Aorta (tissue), 5 donors: ENCODE data around the gene LRRC15. TPM values are rescaled to one million over a fixed set of nuclear protein-coding genes. Genes with fewer than 3 reads are reported as not detected.

Experiments used
- ATAC-seq: fragments of 200-7000 bp; cut with Tn5 transposase; one replicate; pipeline ENCODE4 v1.9.1; 2022; ENCODE audit warnings: moderate library complexity; ENCODE audit not compliant: low FRiP score
- DNase-seq, 2 donors: peaks; one replicate each; pipeline ENCODE4 v3.0.0-alpha.2; 2020
- H3K27ac ChIP-seq, 2 donors: one replicate each; pipeline ENCODE4 v1.5.1; 2013; ENCODE audit warnings: low read length in 2 of 2, mild to moderate bottlenecking in 2 of 2, moderate library complexity in 2 of 2, control low read depth in 1 of 2, inconsistent platforms in 1 of 2, low read depth in 1 of 2
- H3K27me3 ChIP-seq, 2 donors: one replicate each; pipeline ENCODE4 v1.6.1; 2013; ENCODE audit warnings: control low read depth in 1 of 2, low read length in 1 of 2, mild to moderate bottlenecking in 1 of 2, moderate library complexity in 1 of 2; ENCODE audit not compliant: insufficient read depth in 2 of 2, control insufficient read depth in 1 of 2
- H3K36me3 ChIP-seq, 2 donors: one replicate each; pipeline ENCODE4 v1.6.1; 2013; ENCODE audit warnings: control low read depth in 1 of 2, low read length in 1 of 2, mild to moderate bottlenecking in 1 of 2; ENCODE audit not compliant: insufficient read depth in 2 of 2, control insufficient read depth in 1 of 2
- H3K4me1 ChIP-seq, 2 donors: one replicate each; pipeline ENCODE4 v1.6.1; 2013; ENCODE audit warnings: low read length in 2 of 2, control low read depth in 1 of 2, mild to moderate bottlenecking in 1 of 2, moderate library complexity in 1 of 2; ENCODE audit not compliant: insufficient read depth in 2 of 2, control insufficient read depth in 1 of 2
- H3K4me3 ChIP-seq, 2 donors: one replicate each; pipeline ENCODE4 v1.5.1; 2013; ENCODE audit warnings: low read length in 2 of 2, control low read depth in 1 of 2, mild to moderate bottlenecking in 1 of 2
- H3K9me3 ChIP-seq: one replicate; pipeline ENCODE4 v1.6.1; 2013; ENCODE audit warnings: mild to moderate bottlenecking, low read length; ENCODE audit not compliant: control insufficient read depth
- WGBS, 2 donors: extraction: QIAGEN DNeasy Blood & Tissue Kit; methylation state at CpG; one replicate each; pipeline ENCODE4 v1.1.7; 2013; 5-methylcytosine and 5-hydroxymethylcytosine counted together
- intact Hi-C, 2 donors: fragments of 100-400 bp; cut with DNase I; formaldehyde crosslinking; loops; one replicate each; pipeline versions ENCODE4 v1.14.2 to v1.15.0; 2022
- polyA plus RNA-seq, 2 donors: library from polyadenylated mRNA; stranded (reverse); fragments of 200-250 nt; gene quantifications; one replicate each; pipeline ENCODE4 v1.2.3, GENCODE V29; 2013
- total RNA-seq, 2 donors: library from RNA; stranded (reverse); fragmentation: NEBNext Ultra II Directional; extraction: Animal tissue kit (Norgen Biotek cat#: 25700); gene quantifications; one replicate each; pipeline ENCODE4 v1.2.1, GENCODE V29; 2021
- donor health status: healthy with polysubstance abuse.
- donor health status: Bipolar disorder and iron deficiency.
- donor health status: DM: no; HTN: no; CAD: no.
- donor health status: DM: no; HTN: no; CAD: no.
- donor health status: DM: yes; HTN: yes; CAD: no.

LRRC15 gene
- total and polyA plus RNA-seq, 4 donors, result 0.06 to 0.54 TPM; not detected in 2

GRCh38 chr3:194399166-194399565 is 29.6 kb upstream of the LRRC15 start, which contains the start of gene GP5:
Gene GP5, minus strand, starts transcription at chr3:194399266. Its CDS starts 984 bp downstream, at chr3:194398282.
- Histone ChIP-seq H3K4me1 (no peaks in the 10 kb centered on the region), H3K27ac (no peak within 1 kb of the TSS), H3K27me3 (no peaks in the 10 kb centered on the region), H3K36me3 (no peaks in the 10 kb centered on the region), H3K9me3 (no peaks in the 10 kb centered on the region), H3K4me3 (no peak within 1 kb of the TSS)
- ATAC-seq, result no peak
- 77 to 78% methylated on average over 2 of the region's 2 CpGs for WGBS, 2 donors
- DNase-seq, result no peak
- intact Hi-C loops, result no loop called here

DNA sequence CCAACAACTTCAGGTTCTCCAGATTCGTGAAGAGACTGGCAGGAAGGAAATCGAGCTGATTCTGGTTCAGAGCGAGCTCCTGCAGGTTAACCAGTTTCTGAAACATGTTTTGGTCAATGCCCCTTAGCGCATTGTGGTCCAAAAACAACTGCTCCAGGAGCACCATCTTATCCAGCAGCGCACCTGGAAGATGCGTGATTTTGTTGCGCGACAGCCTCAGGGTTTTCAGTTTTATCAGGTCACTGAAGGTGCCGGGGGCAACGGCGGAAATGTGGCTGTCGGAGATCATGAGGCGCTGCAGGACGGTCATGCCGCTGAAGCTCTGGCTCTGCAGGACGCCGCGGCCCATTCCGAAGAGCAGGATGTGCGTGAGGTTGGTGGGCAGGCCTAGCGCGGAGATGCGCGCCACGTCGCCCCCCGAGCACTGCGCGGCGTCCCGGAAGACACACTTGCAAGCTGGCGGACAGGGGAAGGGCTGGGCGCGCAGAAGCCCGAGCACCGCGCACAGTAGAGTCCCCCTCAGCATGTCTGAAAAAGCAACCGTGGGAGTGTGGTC is 28.3 kb upstream of the LRRC15 start:
- intact Hi-C loops, result no loop called here
- H3K27me3 ChIP-seq, result no peaks in the 10 kb centered on the region
- peak; percentile 58 for ATAC-seq

GRCh38 chr3:194396859-194397756 is 27.6 kb upstream of the LRRC15 start:
- Histone ChIP-seq H3K4me3 (no peak overlapping the region), H3K27ac (no peak overlapping the region), H3K36me3 (no peaks in the 10 kb centered on the region), H3K4me1 (no peaks in the 10 kb centered on the region), H3K27me3 (no peaks in the 10 kb centered on the region), H3K9me3 (no peaks in the 10 kb centered on the region)
- intact Hi-C loops, result no loop called here
- 10 to 14% methylated on average over 71 to 73 of the region's 73 CpGs for WGBS, 2 donors
- DNase-seq (no peak), ATAC-seq (peak; percentile 44)

More for the DNA sequence above, 28.3 kb upstream of the LRRC15 start:
- Histone ChIP-seq H3K4me1 (no peaks in the 10 kb centered on the region), H3K27ac (no peak overlapping the region), H3K4me3 (no peak overlapping the region), H3K9me3 (no peaks in the 10 kb centered on the region), H3K36me3 (no peaks in the 10 kb centered on the region)
- WGBS, 2 donors, result 2 to 3% methylated on average over 38 of the region's 38 CpGs
- DNase-seq, result no peak

GRCh38 chr3:194396539-194396858 is 27.0 kb upstream of the LRRC15 start:
- intact Hi-C loops, result no loop called here
- no peak overlapping the region for H3K4me3 ChIP-seq
- DNase-seq (no peak), ATAC-seq (no peak)
- WGBS, 2 donors, result 43 to 55% methylated on average over 13 of the region's 13 CpGs
- H3K4me1 ChIP-seq, result no peaks in the 10 kb centered on the region
- no peak overlapping the region for H3K27ac ChIP-seq
- no peaks in the 10 kb centered on the region for H3K9me3 ChIP-seq
- H3K27me3 ChIP-seq, result no peaks in the 10 kb centered on the region
- H3K36me3 ChIP-seq, result no peaks in the 10 kb centered on the region

DNA sequence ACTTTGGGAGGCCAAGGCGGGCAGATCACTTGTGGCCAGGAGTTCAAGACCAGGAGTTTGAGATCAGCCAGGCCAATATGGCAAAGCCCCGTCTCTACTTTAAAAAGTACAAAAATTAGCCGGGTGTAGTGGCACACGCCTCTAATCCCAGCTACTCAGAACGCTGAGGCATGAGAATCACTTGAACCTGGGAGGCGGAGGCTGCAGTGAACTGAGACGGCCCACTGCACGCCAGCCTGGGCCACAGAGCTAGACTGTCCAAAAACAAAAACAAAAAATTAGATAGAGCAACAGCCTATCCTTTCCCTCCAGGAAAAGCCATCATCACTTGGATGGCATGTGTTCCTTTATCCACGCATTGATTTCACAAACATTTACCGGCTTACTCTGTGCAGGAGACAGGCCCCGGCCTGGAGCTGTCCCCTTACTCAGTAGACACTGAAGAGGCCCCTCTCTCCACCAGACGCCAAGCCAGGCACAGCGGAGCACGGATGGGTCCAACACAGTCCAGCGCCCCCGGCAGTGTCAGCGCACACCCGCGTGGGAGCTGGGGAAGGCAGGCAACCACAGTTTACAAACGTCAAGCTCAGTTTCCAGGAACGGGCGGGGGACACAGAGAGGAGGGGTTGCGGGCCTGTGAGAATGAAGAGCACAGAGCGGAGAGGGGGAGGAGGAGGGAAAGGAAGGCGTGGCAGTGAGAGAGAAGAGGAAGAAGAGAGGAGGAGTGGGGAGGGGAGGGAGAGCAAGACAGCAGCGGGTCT is 26.4 kb upstream of the LRRC15 start:
- peak; percentile 76 for ATAC-seq
- no peak overlapping the region for H3K27ac ChIP-seq

DNA sequence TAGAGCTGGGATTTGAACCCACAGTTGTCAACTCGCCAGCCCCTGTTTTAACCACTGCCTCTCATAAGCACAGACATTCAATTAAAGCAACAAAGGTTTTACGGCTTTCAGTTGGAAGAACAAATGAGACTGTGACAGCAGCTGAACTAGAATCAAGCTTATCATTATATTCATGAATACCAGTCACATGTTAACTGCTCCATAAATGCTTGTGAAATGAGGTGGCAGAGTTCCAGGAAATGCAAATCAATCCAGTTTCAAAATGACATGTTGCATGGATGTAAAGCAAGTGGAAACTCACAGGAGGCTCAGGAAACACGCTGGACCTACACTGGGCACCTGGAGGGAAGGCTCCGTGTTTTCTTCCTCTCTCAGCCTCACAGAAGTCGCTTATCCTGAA is 25.7 kb upstream of the LRRC15 start:
- ATAC-seq, result no peak
- WGBS, 2 donors, result 93 to 95% methylated on average over 5 of the region's 5 CpGs
- Histone ChIP-seq H3K27ac (no peak overlapping the region), H3K27me3 (no peaks in the 10 kb centered on the region), H3K9me3 (no peaks in the 10 kb centered on the region), H3K36me3 (no peaks in the 10 kb centered on the region), H3K4me3 (no peak overlapping the region), H3K4me1 (no peaks in the 10 kb centered on the region)
- intact Hi-C loops, result no loop called here
- DNase-seq, result no peak

More for the DNA sequence above, 26.4 kb upstream of the LRRC15 start:
- no peak overlapping the region for H3K4me3 ChIP-seq
- 83 to 86% methylated on average over 26 of the region's 26 CpGs for WGBS, 2 donors
- intact Hi-C loops, result no loop called here
- DNase-seq, result peak in 1 of 2 donors; percentile 63
- H3K4me1 ChIP-seq, result no peaks in the 10 kb centered on the region
- H3K27me3 ChIP-seq, result no peaks in the 10 kb centered on the region
- H3K9me3 ChIP-seq, result no peaks in the 10 kb centered on the region
- H3K36me3 ChIP-seq, result no peaks in the 10 kb centered on the region

DNA sequence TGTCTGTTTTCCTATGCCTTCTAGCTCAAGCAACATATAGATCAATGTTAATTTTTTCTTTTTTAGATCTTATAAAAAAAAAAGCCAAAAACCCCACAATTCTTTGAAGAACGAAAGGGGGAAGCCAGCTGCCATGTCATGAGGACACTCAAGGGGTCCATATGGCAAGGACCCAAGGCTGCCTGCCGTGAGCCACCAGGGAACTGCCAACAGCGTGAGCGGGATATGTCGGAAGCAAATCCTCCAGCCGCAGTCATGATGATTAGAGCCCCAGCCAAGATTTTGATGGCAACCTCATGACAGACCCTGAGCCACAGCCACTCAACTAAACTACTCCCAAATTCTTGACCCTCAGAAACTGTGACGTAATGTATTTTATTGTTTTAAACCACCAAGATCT is 23.0 kb upstream of the LRRC15 start:
- intact Hi-C loops, result no loop called here
- 87 to 88% methylated on average over 7 of the region's 7 CpGs for WGBS, 2 donors
- Histone ChIP-seq H3K36me3 (no peaks in the 10 kb centered on the region), H3K9me3 (no peaks in the 10 kb centered on the region), H3K4me1 (no peaks in the 10 kb centered on the region), H3K27me3 (no peaks in the 10 kb centered on the region), H3K4me3 (no peak overlapping the region), H3K27ac (no peak overlapping the region)
- no peak for DNase-seq
- ATAC-seq, result no peak

GRCh38 chr3:194390835-194391234 is 21.3 kb upstream of the LRRC15 start:
- ATAC-seq, result no peak
- no peak for DNase-seq
- intact Hi-C loops, result no loop called here
- Histone ChIP-seq H3K27ac (no peak overlapping the region), H3K4me1 (no peaks in the 10 kb centered on the region), H3K4me3 (no peak overlapping the region), H3K9me3 (no peaks in the 10 kb centered on the region), H3K36me3 (no peaks in the 10 kb centered on the region), H3K27me3 (no peaks in the 10 kb centered on the region)
